Left lobe of liver (tissue), 2 donors: ENCODE measurements around the gene SERPINB11. TPM values are rescaled to one million over a fixed set of nuclear protein-coding genes. Genes with fewer than 3 reads are reported as not detected.
A peak's percentile ranks its signal among the peaks of the same experiment; 100 is the strongest.
"Not testable (repeated sequence)": the region's sequence is repeated elsewhere in the genome, so short reads cannot be mapped to it uniquely, and the experiment has no call there.

Source experiments
- ATAC-seq: fragments of 200-7000 bp; cut with Tn5 transposase; one replicate; pipeline ENCODE4 v1.9.1; 2020; ENCODE audit warnings: mild to moderate bottlenecking, moderate library complexity
- DNase-seq: peaks from one replicate; pipeline ENCODE4 v3.0.0-alpha.2; 2020; ENCODE audit warnings: low spot score
- total RNA-seq: library from RNA; stranded (reverse); gene quantifications from one replicate; pipeline ENCODE4 v1.2.1, GENCODE V29; 2021
- donor health status: DM: no; HTN: no; CAD: no; lungs with moderate emphysema.
- donor health status: DM: no; HTN: yes; CAD: no.

Gene SERPINB11, protein sequence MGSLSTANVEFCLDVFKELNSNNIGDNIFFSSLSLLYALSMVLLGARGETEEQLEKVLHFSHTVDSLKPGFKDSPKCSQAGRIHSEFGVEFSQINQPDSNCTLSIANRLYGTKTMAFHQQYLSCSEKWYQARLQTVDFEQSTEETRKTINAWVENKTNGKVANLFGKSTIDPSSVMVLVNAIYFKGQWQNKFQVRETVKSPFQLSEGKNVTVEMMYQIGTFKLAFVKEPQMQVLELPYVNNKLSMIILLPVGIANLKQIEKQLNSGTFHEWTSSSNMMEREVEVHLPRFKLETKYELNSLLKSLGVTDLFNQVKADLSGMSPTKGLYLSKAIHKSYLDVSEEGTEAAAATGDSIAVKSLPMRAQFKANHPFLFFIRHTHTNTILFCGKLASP
- total RNA-seq, result not detected

DNA sequence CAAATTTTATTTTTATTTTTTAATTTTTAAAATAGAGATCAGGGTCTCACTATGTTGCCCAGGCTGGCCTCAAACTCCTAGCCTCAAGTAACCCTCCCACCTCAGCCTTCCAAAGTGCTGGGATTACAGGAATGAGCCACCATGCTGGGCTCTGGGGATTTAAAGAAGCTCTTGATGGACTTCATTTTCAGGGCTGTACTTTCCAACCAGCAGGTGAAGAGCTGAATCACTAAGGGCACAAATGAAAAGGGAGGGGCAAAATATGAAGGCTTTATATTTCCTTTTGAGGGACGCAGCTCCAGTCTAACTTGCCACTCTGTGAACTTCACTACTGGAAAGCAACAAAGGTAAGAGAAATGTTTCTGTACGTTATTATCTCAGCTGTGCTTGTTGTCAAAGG is at the start of gene SERPINB11:
Gene SERPINB11 (plus strand): TSS at position 301 of the 400 bp plus-strand sequence. CDS start 7,234 bp downstream, outside the sequence.
- ATAC-seq (no peak), DNase-seq (no peak)

DNA sequence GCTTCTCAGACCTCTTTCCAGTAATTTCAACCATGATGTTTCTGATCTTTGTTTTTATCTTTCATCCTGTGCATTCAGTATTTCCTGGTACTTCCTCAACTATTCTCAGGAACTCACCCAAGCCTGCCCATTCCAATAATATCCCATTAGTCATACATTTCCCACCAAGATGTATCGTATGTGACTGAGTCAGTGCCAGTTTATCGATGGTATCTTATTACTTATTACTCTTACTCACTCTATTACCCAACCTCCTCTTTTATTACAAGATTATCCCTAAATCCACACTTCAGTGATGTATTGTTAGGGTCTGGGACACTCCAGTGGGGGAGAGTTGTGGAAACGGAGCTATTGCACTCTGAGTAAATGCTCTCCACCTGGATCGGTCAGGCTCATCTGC is 43.8 kb upstream of the SERPINB11 start:
- ATAC-seq, DNase-seq: not testable (repeated sequence)

DNA sequence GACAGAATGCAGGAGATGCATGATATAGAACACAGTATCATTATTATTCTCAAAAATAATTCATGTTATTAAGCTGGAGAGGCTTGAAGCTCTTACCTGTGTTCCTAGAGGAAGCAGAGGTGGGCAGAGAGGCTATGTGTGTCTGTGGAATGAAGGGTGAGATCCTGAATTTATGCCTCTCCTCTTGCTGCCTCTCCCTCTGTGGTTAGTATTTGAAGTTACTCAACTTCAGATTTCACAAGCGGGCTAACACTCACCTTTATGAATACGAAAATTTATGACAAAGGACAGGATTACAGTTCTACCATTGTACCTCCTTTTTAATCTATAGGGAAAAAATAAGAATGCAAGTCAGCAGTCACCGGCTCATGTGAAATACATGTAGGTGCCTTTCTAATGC is 41.0 kb upstream of the SERPINB11 start, which contains the start of gene SERPINB3:
Gene SERPINB3 (minus strand): TSS at position 144 of the 400 bp plus-strand sequence. CDS start 677 bp downstream, outside the sequence.
- DNase-seq, ATAC-seq: not testable (repeated sequence)

DNA sequence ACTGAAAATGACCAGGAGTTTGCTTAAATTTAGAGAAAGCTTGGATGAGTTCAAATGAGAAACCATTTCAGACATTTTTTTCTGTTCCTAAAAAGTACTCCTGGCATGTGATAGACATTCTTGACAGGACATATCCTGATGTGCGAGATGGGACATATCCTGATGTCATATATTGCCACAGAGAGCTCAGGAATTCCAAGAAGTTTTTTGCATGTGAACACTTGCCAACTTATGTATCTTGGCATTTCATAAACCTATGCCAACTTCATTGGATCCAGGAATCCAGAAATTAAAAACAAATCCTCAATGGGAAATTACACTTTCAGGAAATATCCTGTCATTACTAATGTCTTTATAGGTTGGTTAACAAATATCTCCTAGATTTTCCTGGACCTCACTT is 38.2 kb upstream of the SERPINB11 start:
- DNase-seq (no peak), ATAC-seq (no peak)

DNA sequence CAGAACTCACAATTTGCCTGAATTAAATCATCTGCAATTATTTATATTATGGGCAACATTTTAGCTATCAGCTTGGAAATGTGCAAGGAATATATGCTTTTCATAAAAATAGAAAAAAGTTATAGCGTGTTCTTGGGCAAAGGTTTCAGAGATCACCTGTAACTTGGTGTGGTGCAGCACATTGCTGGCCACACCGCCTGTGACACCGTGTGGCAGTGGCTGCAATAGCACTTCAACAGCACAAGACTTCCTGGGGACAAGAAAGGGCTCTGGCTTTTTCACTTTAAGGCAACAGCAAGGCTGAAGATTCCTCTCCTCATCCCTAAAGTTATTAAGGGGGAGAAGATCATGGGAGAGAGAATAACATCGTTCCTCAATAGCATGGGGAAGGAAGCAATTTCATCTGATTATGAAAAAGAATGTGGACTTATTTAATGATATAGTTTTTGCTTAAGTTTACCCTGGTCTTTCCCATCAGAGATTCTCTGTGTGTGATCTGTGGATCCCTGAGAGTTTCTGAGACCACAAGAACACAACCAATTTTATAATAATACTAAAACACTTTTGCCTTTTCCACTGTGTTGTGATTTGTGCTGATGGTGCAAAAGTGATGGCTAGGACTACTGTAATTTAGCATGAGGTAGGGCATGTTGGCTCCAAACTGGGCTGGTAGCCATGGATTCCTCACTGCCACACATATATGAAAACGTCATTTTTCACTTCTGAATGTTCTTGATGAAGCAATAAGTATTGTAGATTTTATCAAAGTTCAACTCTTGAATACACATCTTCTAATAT is 26.0 kb upstream of the SERPINB11 start:
- peak; percentile 94 for ATAC-seq
- DNase-seq, result no peak

DNA sequence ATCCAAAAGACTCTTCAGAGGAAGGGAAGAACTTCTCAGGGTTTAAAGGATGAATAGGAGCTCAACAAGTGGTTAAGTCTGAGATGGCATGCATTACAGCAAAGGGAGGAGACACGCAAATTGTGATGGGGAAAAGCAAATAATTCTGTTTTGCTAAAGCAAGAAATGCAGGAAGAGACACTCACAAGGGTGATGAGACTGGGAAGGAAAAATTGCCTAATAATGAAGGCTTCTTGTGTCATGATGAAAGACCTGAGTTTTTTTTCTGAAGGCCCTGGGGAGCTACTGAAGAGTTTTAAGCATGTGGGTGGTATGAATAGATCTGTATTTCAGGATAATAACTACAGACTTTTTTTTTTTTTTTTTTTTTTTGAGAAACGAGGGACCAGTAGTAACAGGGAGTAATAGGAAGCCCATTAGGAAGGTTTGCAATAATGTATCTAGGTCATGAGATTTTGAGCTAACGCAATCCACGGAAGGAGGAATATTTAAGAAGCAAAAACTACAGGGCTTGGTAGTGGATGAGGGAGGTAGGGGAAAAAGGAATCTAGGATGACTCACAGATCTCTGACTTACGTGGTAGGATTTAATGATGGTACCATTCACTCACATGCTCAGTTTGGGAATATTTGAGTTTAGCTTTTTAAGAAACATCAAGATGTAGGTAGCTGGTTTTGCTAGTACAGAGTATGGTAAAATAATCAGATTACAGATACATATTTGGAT is 25.1 kb upstream of the SERPINB11 start:
- DNase-seq (no peak), ATAC-seq (no peak)

DNA sequence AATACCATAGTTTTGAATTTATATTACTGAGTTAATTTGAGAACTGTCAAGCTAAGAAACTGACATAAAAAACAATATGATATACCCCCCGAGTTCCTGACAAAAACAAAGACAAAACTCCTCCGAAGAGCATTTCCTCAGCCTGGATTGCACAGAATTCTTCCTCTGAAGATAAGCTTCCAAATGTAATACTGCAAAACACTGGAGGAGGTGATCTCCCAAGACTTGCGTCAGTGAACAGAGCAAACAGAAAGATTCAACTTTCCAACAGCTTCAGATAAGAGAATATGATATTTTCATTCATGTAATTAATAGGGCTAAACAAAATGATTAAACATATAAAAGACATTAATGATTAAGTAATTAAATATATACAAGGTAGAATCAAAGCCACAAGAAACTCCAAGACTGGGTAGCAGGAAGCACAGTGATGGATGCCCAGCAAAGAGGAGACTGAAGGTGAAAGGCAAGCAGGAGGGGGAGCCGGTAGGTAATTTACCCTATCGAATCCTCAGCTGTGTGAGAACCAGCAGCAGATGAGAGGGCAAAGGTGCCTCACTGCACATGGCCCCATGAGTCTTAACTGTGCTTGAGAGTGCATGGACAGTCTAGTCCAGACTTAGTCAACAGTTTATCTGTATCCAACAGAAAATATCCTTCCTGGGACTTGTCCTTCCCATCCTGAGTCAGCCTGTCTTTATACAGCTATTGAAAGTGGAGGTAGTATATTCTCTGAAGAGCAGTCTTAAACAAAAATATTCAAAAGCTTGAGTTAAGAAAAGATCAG is 22.7 kb upstream of the SERPINB11 start:
- no peak for ATAC-seq
- DNase-seq, result no peak

DNA sequence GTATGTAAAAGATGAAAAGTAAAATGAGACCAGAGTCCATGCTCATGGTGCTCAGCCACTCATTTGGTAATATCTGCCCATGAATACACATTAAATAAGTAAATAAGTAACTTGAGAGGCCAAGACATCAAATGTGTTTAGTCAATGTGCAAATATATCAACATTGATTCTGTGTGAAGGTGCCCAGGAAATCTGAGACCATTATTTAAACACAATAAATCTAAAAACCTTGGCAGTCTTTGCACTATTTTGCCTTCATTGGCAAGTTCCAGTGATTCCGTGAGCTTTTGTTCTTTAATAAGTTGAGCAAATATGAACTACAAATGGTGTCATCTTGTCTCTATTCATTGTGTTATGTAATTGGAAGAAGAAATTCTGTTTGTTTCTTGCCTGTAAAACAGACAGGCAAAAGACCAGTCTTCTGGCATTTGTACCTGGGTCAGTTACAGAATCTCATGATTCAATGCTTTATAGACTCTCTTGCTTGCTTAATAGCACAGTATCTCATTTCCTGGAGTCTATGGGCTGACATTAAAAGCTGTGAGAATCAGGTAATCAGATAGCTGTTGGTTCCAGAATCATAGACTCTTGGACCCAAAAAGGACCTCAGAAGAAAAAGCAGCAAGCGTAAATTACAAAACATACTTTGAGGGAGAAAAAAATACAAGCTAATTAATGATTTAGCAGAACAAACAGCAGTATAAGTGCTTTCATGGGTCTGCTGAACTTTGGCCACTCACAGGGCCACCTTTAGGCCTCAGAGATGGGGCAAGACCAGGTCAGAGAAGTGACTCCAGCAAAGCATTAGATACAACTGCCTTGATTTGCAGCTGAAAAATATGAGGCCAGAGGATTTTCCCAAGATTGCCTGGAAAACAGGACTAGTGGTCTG is 21.1 kb upstream of the SERPINB11 start:
- peak; percentile 92 for ATAC-seq
- DNase-seq, result peak; percentile 69

DNA sequence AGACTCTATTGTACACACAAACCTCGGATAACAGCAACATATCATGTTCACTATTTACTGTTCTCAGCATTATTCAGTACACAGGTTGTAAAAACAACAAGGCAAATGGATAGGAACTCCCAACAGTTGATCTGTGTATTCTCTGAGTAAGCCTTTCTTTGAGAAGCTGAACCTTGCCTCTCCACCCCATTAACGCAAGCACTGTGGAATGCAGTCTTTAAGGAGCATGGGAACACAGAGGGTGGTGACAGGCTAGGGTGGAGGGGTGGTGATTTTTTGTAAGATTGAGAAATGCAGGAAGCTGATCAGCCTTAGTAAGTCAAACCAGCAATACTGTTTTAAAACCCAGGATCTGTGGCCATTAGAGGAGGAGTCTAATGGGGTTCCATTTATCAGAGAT is 19.6 kb upstream of the SERPINB11 start:
- ATAC-seq, result no peak
- no peak for DNase-seq

DNA sequence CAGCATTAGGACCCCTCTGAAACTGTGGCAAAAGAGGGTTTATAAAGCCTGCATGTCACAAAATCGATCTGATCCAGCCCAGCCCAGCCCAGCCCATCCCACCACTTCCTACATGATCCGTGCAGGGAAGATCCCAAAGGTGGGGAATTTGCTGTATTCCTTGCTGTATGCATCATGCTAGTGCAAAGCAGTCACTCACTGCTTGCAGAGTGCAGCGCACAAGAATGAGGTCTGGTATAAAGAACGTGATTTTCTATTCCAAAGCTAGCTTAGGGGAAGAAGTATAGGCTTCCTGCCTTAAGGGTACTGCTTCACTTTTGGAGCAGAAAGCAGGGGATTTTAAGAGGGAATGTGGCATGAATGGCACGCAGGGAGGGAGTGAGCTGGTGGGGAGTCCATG is 18.9 kb upstream of the SERPINB11 start:
- DNase-seq (no peak), ATAC-seq (no peak)

DNA sequence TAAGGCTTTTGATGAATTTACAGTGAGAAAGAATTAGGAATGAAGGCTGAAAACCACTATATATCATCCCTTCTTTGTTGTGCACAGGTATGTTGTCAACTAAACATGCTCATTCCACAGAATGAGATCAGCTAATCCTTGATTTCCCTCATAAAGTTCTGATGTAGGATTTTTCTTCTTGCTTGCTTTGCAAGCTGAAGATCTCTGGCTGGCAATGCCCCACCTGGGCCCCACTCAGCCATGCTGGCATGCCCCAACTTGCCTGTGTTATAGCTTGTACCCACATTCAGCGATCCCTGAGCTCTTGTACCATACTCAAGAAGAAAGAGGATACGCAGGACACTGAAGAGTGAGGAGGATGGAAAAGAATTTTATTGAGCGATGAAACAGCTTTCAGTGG is 18.0 kb upstream of the SERPINB11 start:
- ATAC-seq (no peak), DNase-seq (no peak)

DNA sequence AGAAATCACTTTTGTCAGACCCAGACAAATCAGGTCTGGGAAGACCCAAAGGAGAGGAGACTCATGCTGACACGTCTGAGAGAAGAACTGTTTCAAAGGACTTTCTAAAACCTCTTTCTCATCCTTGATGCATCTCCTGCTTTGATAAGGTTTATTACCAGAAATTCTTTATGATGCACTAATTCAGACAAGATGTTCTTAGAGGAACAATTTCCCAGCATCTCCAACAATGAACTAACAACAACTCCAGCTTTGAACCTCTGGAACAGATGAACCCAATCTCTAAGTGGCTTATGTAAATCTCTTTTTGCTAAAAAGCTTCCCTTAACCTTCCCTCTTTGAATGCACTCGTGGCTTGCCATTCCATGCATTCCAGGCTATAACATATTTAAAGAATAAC is 15.9 kb upstream of the SERPINB11 start:
- ATAC-seq (no peak), DNase-seq (no peak)

DNA sequence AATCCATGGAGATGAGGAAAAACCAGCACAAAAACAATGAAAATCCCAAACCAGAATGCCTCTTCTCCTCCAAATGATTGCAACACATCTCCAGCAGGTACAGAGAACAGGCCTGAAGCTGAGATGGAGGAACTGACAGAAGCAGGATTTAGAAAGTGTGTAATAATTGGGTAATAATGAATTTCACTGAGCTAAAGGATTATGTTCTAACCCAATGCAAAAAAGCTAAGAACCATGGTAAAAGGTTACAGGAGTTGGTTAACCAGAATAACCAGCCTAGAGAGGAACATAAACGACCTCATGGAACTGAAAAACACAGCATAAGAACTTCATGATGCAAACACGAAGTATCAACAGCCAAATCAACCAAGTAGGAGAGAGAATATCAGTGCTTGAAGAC is 13.7 kb upstream of the SERPINB11 start:
- no peak for DNase-seq
- ATAC-seq, result no peak

DNA sequence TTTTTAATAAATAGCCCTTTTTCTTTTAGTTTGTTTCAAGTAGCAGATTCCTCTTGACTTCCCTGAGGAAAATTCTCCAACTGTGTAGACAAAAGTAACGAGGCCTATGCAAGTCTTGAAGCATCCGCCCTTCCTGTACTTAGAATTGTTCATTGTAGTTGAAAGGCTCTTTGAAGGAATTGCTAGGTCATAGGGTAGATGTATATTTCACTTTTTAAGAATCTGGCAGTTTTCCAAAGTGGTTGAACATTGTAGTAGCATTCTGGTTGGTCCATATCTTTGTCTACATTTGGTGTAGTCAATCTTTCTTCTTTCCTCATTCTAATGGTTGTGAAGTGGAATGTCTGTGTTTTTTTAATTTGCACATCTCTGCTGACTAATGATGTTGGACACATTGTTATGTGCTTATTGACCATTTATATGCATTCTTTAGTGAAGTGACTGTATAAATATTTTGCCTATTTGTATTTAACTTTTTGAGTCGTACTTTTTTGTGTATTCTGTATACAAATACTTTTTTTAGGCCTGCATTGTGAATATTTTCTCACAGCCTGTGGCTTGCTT is 5.6 kb upstream of the SERPINB11 start:
- ATAC-seq (no peak), DNase-seq (no peak)

DNA sequence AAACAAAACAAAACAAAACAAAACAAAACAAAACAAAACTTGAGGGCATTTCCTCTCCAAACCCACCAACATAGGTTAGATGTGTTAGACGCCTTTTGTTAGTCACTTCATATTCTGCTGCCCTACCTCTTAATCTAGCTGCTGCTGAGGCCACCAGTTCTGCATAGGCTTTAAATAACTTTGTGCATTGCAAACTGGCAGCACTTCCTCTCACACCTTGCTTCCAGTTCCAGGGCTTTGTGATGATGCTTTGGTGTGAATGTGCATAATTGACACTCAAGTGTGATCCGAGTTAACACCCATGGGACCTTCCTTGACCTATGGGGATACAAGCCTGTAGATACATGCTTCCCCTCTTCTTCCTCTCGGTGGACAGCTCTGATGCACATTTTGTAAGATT is 2.3 kb upstream of the SERPINB11 start:
- DNase-seq, result no peak
- no peak for ATAC-seq

DNA sequence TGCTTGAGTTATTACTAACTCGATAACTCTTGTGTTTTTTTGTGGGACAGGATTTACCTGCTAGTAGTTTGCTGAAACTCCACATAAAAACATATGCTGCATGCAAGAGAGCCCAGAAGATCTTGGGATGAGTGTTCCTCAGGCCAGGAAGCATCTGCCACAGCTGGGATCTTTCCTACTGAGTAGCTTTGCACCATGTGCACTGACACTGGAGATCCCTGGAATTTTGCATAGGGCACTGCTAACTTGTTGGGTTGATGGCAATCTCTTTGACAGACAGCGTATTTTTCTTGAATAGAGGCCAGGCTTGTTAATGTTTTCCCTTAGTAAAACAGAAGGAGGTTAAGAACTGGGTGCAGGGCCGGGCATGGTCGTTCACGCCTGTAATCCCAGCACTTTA is 808 bp upstream of the SERPINB11 start:
- DNase-seq, result no peak
- ATAC-seq, result peak; percentile 71

DNA sequence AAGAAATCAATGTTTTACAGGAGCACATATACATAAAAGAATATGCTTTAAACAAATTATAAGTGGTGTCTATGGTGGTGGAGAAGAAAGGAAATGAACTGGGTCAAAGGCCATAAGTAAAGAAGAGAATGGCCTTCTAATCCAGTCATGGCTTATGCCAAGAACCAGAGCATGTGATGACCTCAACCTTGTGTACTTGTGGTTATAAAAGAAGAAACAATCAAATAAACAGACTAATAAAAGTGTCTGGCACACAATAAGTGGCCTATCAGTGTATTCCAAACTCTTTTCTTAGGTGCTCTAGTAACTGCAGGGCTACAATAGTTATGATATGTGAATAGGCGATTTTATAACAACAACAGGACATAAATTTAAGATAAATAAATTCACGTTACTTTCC is 2.6 kb downstream of the SERPINB11 start:
- ATAC-seq (no peak), DNase-seq (no peak)

DNA sequence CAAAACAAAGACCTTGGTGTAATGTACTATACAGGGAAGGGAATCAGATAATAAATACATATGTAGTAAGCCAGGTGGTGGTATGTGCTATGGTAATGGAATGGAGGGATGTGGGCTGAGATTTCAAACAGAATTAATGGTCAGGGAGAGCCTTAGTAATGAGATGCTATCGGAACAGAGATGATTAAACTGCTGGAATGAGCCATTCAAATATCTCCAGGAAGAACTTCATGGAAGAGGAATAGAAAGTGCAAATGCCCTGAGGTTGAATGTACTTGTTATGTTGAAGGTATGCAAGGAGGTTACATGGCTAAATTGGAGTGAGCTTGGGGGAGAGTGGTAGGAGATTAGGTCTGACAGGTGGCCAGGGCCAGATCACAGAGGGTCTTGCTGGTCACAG is 5.1 kb downstream of the SERPINB11 start:
- ATAC-seq (no peak), DNase-seq (no peak)

DNA sequence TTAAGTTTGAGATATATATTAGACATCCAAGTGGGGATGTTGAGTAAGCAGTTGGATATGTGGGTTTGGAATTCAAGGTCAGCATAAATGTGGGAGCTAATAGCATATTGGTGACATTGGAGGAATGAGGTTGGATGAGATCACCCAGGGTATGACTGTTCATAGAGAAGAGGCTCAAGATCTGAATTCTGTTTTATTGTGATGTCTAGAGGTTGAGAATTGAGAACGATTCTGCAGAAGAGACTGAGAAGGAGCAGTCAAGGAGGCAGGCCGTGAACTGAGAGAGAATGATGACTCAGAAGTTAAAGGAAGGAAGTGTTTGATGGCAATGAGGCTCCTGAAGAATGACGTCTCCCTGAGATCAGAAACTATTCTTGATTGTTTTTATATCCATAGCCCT is 5.9 kb downstream of the SERPINB11 start:
- no peak for DNase-seq
- ATAC-seq, result no peak
